Bronchial epithelial cell (primary cell): ENCODE results near the gene HOXB9. TPM values are rescaled to one million over a fixed set of nuclear protein-coding genes. Genes with fewer than 3 reads are reported as not detected.

Source experiments
- DNase-seq: peaks from one replicate; pipeline ENCODE4 v3.0.0-alpha.2; 2010; ENCODE audit warnings: low read depth
- FAIRE-seq: peaks from 2 replicates; lab custom pipeline; 2011; peaks lifted over from hg19 to GRCh38; lab: Jason Lieb, UNC
- H3K27me3 ChIP-seq: 2 replicates; pipeline ENCODE4 v1.5.1; 2011; ENCODE audit warnings: low read length; ENCODE audit not compliant: control insufficient read depth, insufficient read depth
- H3K36me3 ChIP-seq: 2 replicates; pipeline ENCODE4 v1.5.1; 2011; ENCODE audit warnings: low read length; ENCODE audit not compliant: control insufficient read depth, insufficient read depth
- H3K4me3 ChIP-seq: 2 replicates; pipeline ENCODE4 v1.5.1; 2011; ENCODE audit warnings: mild to moderate bottlenecking, low read depth, low read length, control low read depth
- total RNA-seq: library from RNA; depleted of rRNA; stranded (reverse); fragments of >200 nt; gene quantifications from 2 replicates; pipeline ENCODE4 v1.2.1, GENCODE V29; 2014
- TF ChIP-seq, protein P1 (sequence below): IDR thresholded peaks from 2 replicates; pipeline ENCODE4 v1.5.1; 2011; ENCODE audit warnings: mild to moderate bottlenecking, moderate library complexity, low read length, control low read depth, inconsistent platforms; ENCODE audit not compliant: insufficient read depth, severe bottlenecking

The HOXB9 gene
- total RNA-seq, 1 donor from 2014 or later, result not detected

- Histone ChIP-seq H3K4me3 (no peak overlapping the region), H3K36me3 (no peaks in the 10 kb centered on the region), H3K27me3 (peaks cover 88% of the 10 kb centered on the region)
- TF ChIP-seq, protein P1, sequence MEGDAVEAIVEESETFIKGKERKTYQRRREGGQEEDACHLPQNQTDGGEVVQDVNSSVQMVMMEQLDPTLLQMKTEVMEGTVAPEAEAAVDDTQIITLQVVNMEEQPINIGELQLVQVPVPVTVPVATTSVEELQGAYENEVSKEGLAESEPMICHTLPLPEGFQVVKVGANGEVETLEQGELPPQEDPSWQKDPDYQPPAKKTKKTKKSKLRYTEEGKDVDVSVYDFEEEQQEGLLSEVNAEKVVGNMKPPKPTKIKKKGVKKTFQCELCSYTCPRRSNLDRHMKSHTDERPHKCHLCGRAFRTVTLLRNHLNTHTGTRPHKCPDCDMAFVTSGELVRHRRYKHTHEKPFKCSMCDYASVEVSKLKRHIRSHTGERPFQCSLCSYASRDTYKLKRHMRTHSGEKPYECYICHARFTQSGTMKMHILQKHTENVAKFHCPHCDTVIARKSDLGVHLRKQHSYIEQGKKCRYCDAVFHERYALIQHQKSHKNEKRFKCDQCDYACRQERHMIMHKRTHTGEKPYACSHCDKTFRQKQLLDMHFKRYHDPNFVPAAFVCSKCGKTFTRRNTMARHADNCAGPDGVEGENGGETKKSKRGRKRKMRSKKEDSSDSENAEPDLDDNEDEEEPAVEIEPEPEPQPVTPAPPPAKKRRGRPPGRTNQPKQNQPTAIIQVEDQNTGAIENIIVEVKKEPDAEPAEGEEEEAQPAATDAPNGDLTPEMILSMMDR, result no peak
- FAIRE-seq, result no peak
- no peak for DNase-seq
Measured at GRCh38 chr17:48605991-48606891, 19.9 kb downstream of the HOXB9 start.

GRCh38 chr17:48605409-48605919 lies 20.7 kb downstream of the HOXB9 start:
- H3K27me3 ChIP-seq, result peaks cover 87% of the 10 kb centered on the region

DNA sequence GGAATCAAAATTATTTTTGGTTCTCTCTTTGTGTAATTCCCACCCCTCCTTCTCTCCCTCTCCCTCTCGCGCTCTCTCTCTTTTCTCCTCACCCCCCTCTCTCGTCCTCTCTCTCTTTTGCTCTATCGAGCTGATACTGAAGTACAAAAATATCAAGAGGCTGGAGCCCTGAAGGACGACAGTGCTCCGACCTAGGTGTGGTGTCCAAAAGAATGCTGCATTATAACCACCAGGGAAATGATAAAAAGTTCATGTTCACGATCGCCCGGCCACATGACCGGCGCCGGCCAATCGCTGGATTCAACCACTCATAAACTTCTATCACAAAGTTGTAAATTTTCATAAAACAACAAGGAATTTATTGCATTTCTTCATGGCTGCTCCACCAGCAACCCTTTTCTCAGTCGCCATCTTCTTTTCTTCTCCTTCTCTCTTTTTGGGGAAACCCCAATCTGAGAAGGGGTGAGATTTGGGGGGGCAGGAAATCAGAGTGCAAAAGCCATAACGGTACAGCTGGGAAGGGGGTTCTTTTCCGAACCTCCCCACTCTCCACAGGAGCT lies 21.3 kb downstream of the HOXB9 start, which contains the start of gene HOXB6:
TSS of gene HOXB6 (minus strand) at position 217 of the 560 bp plus-strand sequence. CDS start 6,836 bp downstream, outside the sequence.
- DNase-seq (no peak), FAIRE-seq (no peak)
- Histone ChIP-seq H3K4me3 (no peak within 1 kb of the TSS), H3K27me3 (peaks cover 90% of the 10 kb centered on the region), H3K36me3 (no peaks in the 10 kb centered on the region)
- TF ChIP-seq, protein P1, result no peak

More at GRCh38 chr17:48605409-48605919, 20.7 kb downstream of the HOXB9 start:
- Histone ChIP-seq H3K36me3 (no peaks in the 10 kb centered on the region), H3K4me3 (no peak overlapping the region)
- no peak for FAIRE-seq
- TF ChIP-seq, protein P1, result no peak
- no peak for DNase-seq

- H3K36me3 ChIP-seq, result no peaks in the 10 kb centered on the region
- TF ChIP-seq, protein P1, result no peak
- no peak for FAIRE-seq
- H3K27me3 ChIP-seq, result peaks cover 90% of the 10 kb centered on the region
- no peak overlapping the region for H3K4me3 ChIP-seq
- no peak for DNase-seq
Measured at GRCh38 chr17:48603959-48604769, 22.0 kb downstream of the HOXB9 start.

- TF ChIP-seq, protein P1, result no peak
- FAIRE-seq (no peak), DNase-seq (no peak)
- H3K27me3 ChIP-seq, result peaks cover 95% of the 10 kb centered on the region
- no peak overlapping the region for H3K4me3 ChIP-seq
- no peaks in the 10 kb centered on the region for H3K36me3 ChIP-seq
Measured at GRCh38 chr17:48601539-48602425, 24.4 kb downstream of the HOXB9 start.
